HepG2 (cell line): Measurements from ENCODE around the gene THY1. TPM values are rescaled to one million over a fixed set of nuclear protein-coding genes. Genes with fewer than 3 reads are reported as not detected.
A peak's percentile ranks its signal among the peaks of the same experiment; 100 is the strongest.

Source experiments
- ATAC-seq: fragments of 200-7000 bp; cut with Tn5 transposase; 3 replicates; pipeline ENCODE4 v1.9.1; 2020; ENCODE audit warnings: mild to moderate bottlenecking, moderate library complexity
- BruUV-seq: library from RNA; stranded (reverse); fragments of 400-500 nt; replicated peaks from 2 replicates; lab custom pipeline; 2021; lab: Mats Ljungman, UMichigan
- CTCF ChIA-PET: fragments of 300-600 bp; formaldehyde crosslinking; extraction: SDS; loops from one replicate; lab custom pipeline; 2021; ENCODE audit warnings: low total read pairs, inconsistent platforms, low intra/inter-chr PET ratio; lab: Yijun Ruan, JAX
- POLR2A ChIA-PET: fragments of 350-600 bp; sonication (Branson Sonifier 250); formaldehyde crosslinking; loops from one replicate; lab custom pipeline; 2020; ENCODE audit warnings: antibody characterized with exemption, inconsistent platforms; lab: Yijun Ruan, JAX
- DNase-seq: peaks from one replicate; pipeline ENCODE4 v3.0.0-alpha.2; 2015; ENCODE audit warnings: low spot score
- FAIRE-seq: peaks from 3 replicates; lab custom pipeline; 2011; peaks lifted over from hg19 to GRCh38; lab: Jason Lieb, UNC
- H2AFZ ChIP-seq: one replicate; pipeline ENCODE4 v1.6.1; 2011; ENCODE audit warnings: low read length, inconsistent platforms
- H3K27ac ChIP-seq: fragments of 300-600 bp; 3 replicates; pipeline ENCODE4 v1.8.0; 2011; ENCODE audit warnings: mixed run types, mild to moderate bottlenecking, mixed read lengths, low read length, inconsistent platforms; ENCODE audit not compliant: insufficient read depth; ENCODE audit errors: extremely low read length
- H3K27me3 ChIP-seq, 2 experiments: fragments of 200-600 bp in 1 of 2; 2 replicates in 1 of 2; 3 replicates in 1 of 2; pipeline versions ENCODE4 v1.6.0 to v1.8.0; 2011; ENCODE audit warnings: low read length in 2 of 2, mild to moderate bottlenecking in 2 of 2, moderate library complexity in 2 of 2, inconsistent platforms in 1 of 2; ENCODE audit not compliant: insufficient read depth in 2 of 2, control insufficient read depth in 1 of 2
- H3K36me3 ChIP-seq, 2 experiments: fragments of 200-600 bp in 1 of 2; replicated peaks in 1 of 2; 2 replicates in 1 of 2; 3 replicates in 1 of 2; pipeline versions ENCODE4 v1.5.1 to v1.8.0; 2011; ENCODE audit warnings: low read length in 2 of 2, inconsistent platforms in 1 of 2; ENCODE audit not compliant: insufficient read depth in 2 of 2, control insufficient read depth in 1 of 2
- H3K4me1 ChIP-seq: 2 replicates; pipeline ENCODE4 v1.5.1; 2012; ENCODE audit warnings: low read length, inconsistent platforms; ENCODE audit not compliant: insufficient read depth
- H3K4me2 ChIP-seq: 2 replicates; pipeline ENCODE4 v1.6.0; 2011; ENCODE audit warnings: low read depth, low read length, inconsistent platforms
- H3K4me3 ChIP-seq, 3 experiments: fragments of 200-600 bp in 1 of 3; sonication (generic), shearing (Covaris generic) in 1 of 3; replicated peaks in 1 of 3; 2 replicates each; pipeline ENCODE4 v1.5.1; 2011 to 2016; ENCODE audit warnings: low read length in 3 of 3, inconsistent platforms in 2 of 3, low read depth in 2 of 3, mild to moderate bottlenecking in 2 of 3, control low read depth in 1 of 3, mixed read lengths in 1 of 3; ENCODE audit not compliant: insufficient read depth in 1 of 3
- H3K79me2 ChIP-seq: one replicate; pipeline ENCODE4 v1.6.1; 2011; ENCODE audit warnings: low read length, inconsistent platforms; ENCODE audit not compliant: insufficient read depth
- H3K9ac ChIP-seq: 2 replicates; pipeline ENCODE4 v1.6.0; 2011; ENCODE audit warnings: mild to moderate bottlenecking, low read depth, low read length, inconsistent platforms; ENCODE audit not compliant: insufficient read depth
- H3K9me3 ChIP-seq: 2 replicates; pipeline ENCODE4 v1.5.1; 2012; ENCODE audit warnings: mild to moderate bottlenecking, low read length
- H4K20me1 ChIP-seq: 2 replicates; pipeline ENCODE4 v1.6.0; 2011; ENCODE audit warnings: inconsistent platforms, mild to moderate bottlenecking, low read length, moderate library complexity; ENCODE audit not compliant: insufficient read depth
- PHF20 ChIP-seq: sonication (generic); formaldehyde crosslinking; IDR thresholded peaks from 2 replicates; pipeline ENCODE4 v1.5.0; 2020; ENCODE audit warnings: mild to moderate bottlenecking, missing genetic modification reagents
- SUZ12 ChIP-seq: fragments of 150-350 bp; IDR thresholded peaks from 2 replicates; pipeline ENCODE4 v1.6.1; 2014; ENCODE audit warnings: low read depth, low read length
- ZNF83 ChIP-seq: sonication (generic); formaldehyde crosslinking; IDR thresholded peaks from 2 replicates; pipeline ENCODE4 v1.4.0; 2020; ENCODE audit warnings: missing genetic modification reagents, mild to moderate bottlenecking, borderline replicate concordance
- WGBS: methylation state at CpG from one replicate; pipeline ENCODE4 v1.1.6; 2017; ENCODE audit warnings: low lambda C conversion rate; 5-methylcytosine and 5-hydroxymethylcytosine counted together
- in situ Hi-C: cut with HindIII; loops from 2 replicates; pipeline ENCODE4 v1.10.0; 2017; ENCODE audit warnings: low pct_unique_long_range_greater_than_20kb; ENCODE audit not compliant: extremely low pct_ligation_motif_present
- intact Hi-C: fragments of 100-400 bp; cut with micrococcal nuclease; formaldehyde crosslinking; loops from one replicate; pipeline ENCODE4 v1.10.0; 2022; ENCODE audit not compliant: unreplicated experiment
- polyA plus RNA-seq, 8 experiments: library from polyadenylated mRNA; depleted of rRNA in 3 of 8; stranded (reverse) in 7 of 8; unstranded in 1 of 8; fragments of >200 nt; fragmentation: Illumina TruSeq in 4 of 8; extraction: Trizol in 4 of 8; gene quantifications; 2 replicates each; pipeline versions ENCODE4 v1.2.1 to v1.2.3, GENCODE V29; 2011 to 2016; ENCODE audit warnings: low read depth in 4 of 8, missing spikeins in 1 of 8, mixed read lengths in 1 of 8; ENCODE audit not compliant: insufficient read depth in 1 of 8
- total RNA-seq, 5 experiments: library from RNA; depleted of rRNA; stranded (reverse); fragments of >200 nt; fragmentation: Illumina TruSeq; extraction: Trizol; gene quantifications; 2 replicates each; pipeline ENCODE4 v1.2.3, GENCODE V29; 2016; ENCODE audit warnings: low read depth in 1 of 5
- TF ChIP-seq, protein P1 (sequence below): sonication (generic); formaldehyde crosslinking; IDR thresholded peaks from 2 replicates; pipeline ENCODE4 v1.5.0; 2020; ENCODE audit warnings: mild to moderate bottlenecking, missing genetic modification reagents, moderate library complexity
- TF ChIP-seq, protein P2 (sequence below): sonication (generic); formaldehyde crosslinking; IDR thresholded peaks from 2 replicates; pipeline ENCODE4 v1.4.0; 2020; ENCODE audit warnings: missing genetic modification reagents

The THY1 gene
- total and polyA plus RNA-seq, 2 of the 13 experiments (the other 11 are each of a cell fraction or from before 2014, with no cell fraction given), result not detected

DNA sequence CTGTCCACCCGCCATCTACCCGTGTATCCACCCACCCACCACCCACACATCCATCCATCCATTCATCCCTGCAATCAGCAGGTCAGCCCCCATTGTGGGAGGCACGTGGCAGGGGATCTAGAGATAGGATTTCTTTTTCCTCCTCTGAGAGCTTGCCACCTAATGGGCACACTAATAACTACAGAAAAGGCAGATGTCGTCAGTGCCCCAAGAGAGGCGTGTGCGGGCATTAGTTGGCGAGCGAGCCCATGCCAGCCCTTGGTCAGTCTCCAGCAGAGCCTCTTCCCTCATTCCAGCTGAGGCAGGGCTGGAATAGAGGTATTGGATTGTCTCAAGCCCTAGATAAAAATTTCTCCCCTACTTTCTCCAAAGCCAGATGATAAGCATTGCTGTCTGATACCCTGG lies 51.2 kb downstream of the THY1 start:
- H3K27ac ChIP-seq, result no peak overlapping the region
- no peaks in the 10 kb centered on the region for H3K9me3 ChIP-seq
- POLR2A ChIA-PET, result interaction anchor here (2.6 kb wide), 1 partner anchor 9 kb away, joined by 25 read pairs; the partner anchor contains the start of gene USP2
- CTCF ChIA-PET, result no interaction called here
- in situ Hi-C loops, result loop anchor here (5.0 kb wide), 1 partner anchor 34 kb away; no protein-coding TSS in a partner anchor
- H3K27me3 ChIP-seq, result no peaks in the 10 kb centered on the region
- intact Hi-C loops, result no loop called here
- peaks cover 100% of the 10 kb centered on the region for H3K4me1 ChIP-seq
- DNase-seq (no peak), FAIRE-seq (no peak), ATAC-seq (no peak)
- H3K9ac ChIP-seq, result no peak overlapping the region
- WGBS, result 90% methylated on average over 8 of the region's 8 CpGs
- no peak overlapping the region for H2AFZ ChIP-seq
- no peaks in the 10 kb centered on the region for H4K20me1 ChIP-seq
- no peak overlapping the region for H3K4me2 ChIP-seq
- no peak overlapping the region for H3K4me3 ChIP-seq
- TF ChIP-seq SUZ12 (no peak), PHF20 (no peak), ZNF83 (CRISPR knock-in tag) (no peak)
- TF ChIP-seq, protein P1, sequence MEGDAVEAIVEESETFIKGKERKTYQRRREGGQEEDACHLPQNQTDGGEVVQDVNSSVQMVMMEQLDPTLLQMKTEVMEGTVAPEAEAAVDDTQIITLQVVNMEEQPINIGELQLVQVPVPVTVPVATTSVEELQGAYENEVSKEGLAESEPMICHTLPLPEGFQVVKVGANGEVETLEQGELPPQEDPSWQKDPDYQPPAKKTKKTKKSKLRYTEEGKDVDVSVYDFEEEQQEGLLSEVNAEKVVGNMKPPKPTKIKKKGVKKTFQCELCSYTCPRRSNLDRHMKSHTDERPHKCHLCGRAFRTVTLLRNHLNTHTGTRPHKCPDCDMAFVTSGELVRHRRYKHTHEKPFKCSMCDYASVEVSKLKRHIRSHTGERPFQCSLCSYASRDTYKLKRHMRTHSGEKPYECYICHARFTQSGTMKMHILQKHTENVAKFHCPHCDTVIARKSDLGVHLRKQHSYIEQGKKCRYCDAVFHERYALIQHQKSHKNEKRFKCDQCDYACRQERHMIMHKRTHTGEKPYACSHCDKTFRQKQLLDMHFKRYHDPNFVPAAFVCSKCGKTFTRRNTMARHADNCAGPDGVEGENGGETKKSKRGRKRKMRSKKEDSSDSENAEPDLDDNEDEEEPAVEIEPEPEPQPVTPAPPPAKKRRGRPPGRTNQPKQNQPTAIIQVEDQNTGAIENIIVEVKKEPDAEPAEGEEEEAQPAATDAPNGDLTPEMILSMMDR (CRISPR knock-in tag), result 0 out of 2 replicates have a peak, but pooled peaks have one; percentile 9
- TF ChIP-seq, protein P2, sequence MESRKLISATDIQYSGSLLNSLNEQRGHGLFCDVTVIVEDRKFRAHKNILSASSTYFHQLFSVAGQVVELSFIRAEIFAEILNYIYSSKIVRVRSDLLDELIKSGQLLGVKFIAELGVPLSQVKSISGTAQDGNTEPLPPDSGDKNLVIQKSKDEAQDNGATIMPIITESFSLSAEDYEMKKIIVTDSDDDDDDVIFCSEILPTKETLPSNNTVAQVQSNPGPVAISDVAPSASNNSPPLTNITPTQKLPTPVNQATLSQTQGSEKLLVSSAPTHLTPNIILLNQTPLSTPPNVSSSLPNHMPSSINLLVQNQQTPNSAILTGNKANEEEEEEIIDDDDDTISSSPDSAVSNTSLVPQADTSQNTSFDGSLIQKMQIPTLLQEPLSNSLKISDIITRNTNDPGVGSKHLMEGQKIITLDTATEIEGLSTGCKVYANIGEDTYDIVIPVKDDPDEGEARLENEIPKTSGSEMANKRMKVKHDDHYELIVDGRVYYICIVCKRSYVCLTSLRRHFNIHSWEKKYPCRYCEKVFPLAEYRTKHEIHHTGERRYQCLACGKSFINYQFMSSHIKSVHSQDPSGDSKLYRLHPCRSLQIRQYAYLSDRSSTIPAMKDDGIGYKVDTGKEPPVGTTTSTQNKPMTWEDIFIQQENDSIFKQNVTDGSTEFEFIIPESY (CRISPR knock-in tag), result peak; percentile 73
- TF ChIP-seq, all 625 proteins: peak for 2
- peaks cover 35% of the 10 kb centered on the region for H3K79me2 ChIP-seq
- H3K36me3 ChIP-seq, result no peaks in the 10 kb centered on the region
- no TSS peak for BruUV-seq
